Measurements from ENCODE around the gene UNCX. TPM values are rescaled to one million over a fixed set of nuclear protein-coding genes. Genes with fewer than 3 reads are reported as not detected.

UNCX gene
- total RNA-seq, 1 experiment from 2014 or later, result not detected

- Histone ChIP-seq H3K4me1 (ENCODE audit: control insufficient read depth in 1 of 2, insufficient read depth in 2 of 2, low read length in 2 of 2) (no peaks in the 10 kb centered on the region), H3K36me3 (ENCODE audit: control insufficient read depth in 1 of 2, insufficient read depth in 2 of 2, low read length in 2 of 2) (no peaks in the 10 kb centered on the region), H2AFZ (ENCODE audit: low read depth, low read length, poor library complexity, severe bottlenecking) (no peak overlapping the region), H3K79me2 (ENCODE audit: insufficient read depth, low read length) (no peaks in the 10 kb centered on the region), H4K20me1 (ENCODE audit: insufficient read depth) (no peaks in the 10 kb centered on the region), H3K27ac (ENCODE audit: low read depth, low read length) (no peak overlapping the region), H3K9me2 (ENCODE audit: insufficient read depth) (no peaks in the 10 kb centered on the region), H3K4me2 (ENCODE audit: low read length) (no peak overlapping the region), H3K9ac (ENCODE audit: low read length) (no peak overlapping the region), H3K9me3 (ENCODE audit: control insufficient read depth in 1 of 2, insufficient read depth in 1 of 2, low read depth in 1 of 2, low read length in 2 of 2) (no peaks in the 10 kb centered on the region), H3K4me3 (replicated peaks in 1 of 2; ENCODE audit: low read depth in 1 of 2, low read length in 2 of 2) (no peak overlapping the region), H3K27me3 (ENCODE audit: insufficient read depth, low read length) (no peaks in the 10 kb centered on the region)
- BruUV-seq (replicated peaks), result no TSS peak
- intact Hi-C loops (cut with micrococcal nuclease), result no loop called here
- DNase-seq (ENCODE audit: low read depth, low spot score) (no peak), ATAC-seq (no peak)
- ChIA-PET POLR2A (no interaction called here), CTCF (interaction anchor here (0.6 kb wide), 1 partner anchor 17 kb away, joined by 3 read pairs; no protein-coding TSS in a partner anchor), RAD21 (ENCODE audit: low non-redundant PET in 1 of 2, low total read pairs in 2 of 2, uncharacterized antibody in 2 of 2, unreplicated experiment in 2 of 2) (no interaction called here)
- TF ChIP-seq MAX (IDR thresholded peaks at IDR 0.05), result no peak
- no peak for TF ChIP-seq ZFX (IDR thresholded peaks at IDR 0.05)
- TF ChIP-seq ZBTB33 (IDR thresholded peaks at IDR 0.05; ENCODE audit: extremely low read depth, insufficient replicate concordance, low read length), result no peak
- TF ChIP-seq SRF (IDR thresholded peaks at IDR 0.05; ENCODE audit: low read depth), result no peak
- TF ChIP-seq ATF3 (IDR thresholded peaks at IDR 0.05), result no peak
- TF ChIP-seq POLR2AphosphoS5 (IDR thresholded peaks at IDR 0.05; ENCODE audit: low read depth, low read length), result no peak
- TF ChIP-seq EGR1 (IDR thresholded peaks at IDR 0.05; ENCODE audit: low read depth), result no peak
- TF ChIP-seq ZNF274 (IDR thresholded peaks at IDR 0.05; ENCODE audit: low read depth, low read length), result no peak
- no peak for TF ChIP-seq ELF1 (IDR thresholded peaks at IDR 0.05; ENCODE audit: borderline replicate concordance, low read depth)
- TF ChIP-seq JUND (IDR thresholded peaks at IDR 0.05), result no peak
- TF ChIP-seq CTCF (IDR thresholded peaks at IDR 0.05 in 2 of 3, conservative IDR thresholded peaks at IDR 0.05 in 1 of 3; ENCODE audit: borderline replicate concordance in 1 of 3, insufficient read depth in 1 of 3, low read depth in 2 of 3, low read length in 2 of 3), result no peak
- no peak for TF ChIP-seq TCF7L2 (IDR thresholded peaks at IDR 0.05; ENCODE audit: borderline replicate concordance, extremely low read depth, insufficient read depth, insufficient read length)
- TF ChIP-seq CBX3 (IDR thresholded peaks at IDR 0.05; ENCODE audit: low read depth), result no peak
- no peak for TF ChIP-seq SP1 (IDR thresholded peaks at IDR 0.05; ENCODE audit: low read depth)
- no peak for TF ChIP-seq FOSL1 (IDR thresholded peaks at IDR 0.05; ENCODE audit: low read depth)
- no peak for TF ChIP-seq CEBPB (IDR thresholded peaks at IDR 0.05; ENCODE audit: low read depth)
Observed at GRCh38 chr7:1237704-1238255, 5.1 kb downstream of the UNCX start.

Data from HCT116 (cell line).